DND-41 (cell line): ENCODE results near the gene KIF2C.

Source experiments
- CTCF ChIP-seq: IDR thresholded peaks from 2 replicates; pipeline ENCODE4 v1.5.1; 2012; ENCODE audit warnings: borderline replicate concordance, low read length, moderate library complexity, mild to moderate bottlenecking; ENCODE audit not compliant: poor library complexity, severe bottlenecking; ENCODE audit errors: extremely low read depth
- EZH2 ChIP-seq: IDR thresholded peaks from 3 replicates; pipeline ENCODE4 v1.6.1; 2012; ENCODE audit warnings: borderline replicate concordance, low read depth, mild to moderate bottlenecking, moderate library complexity, low read length, inconsistent platforms; ENCODE audit not compliant: severe bottlenecking

DNA sequence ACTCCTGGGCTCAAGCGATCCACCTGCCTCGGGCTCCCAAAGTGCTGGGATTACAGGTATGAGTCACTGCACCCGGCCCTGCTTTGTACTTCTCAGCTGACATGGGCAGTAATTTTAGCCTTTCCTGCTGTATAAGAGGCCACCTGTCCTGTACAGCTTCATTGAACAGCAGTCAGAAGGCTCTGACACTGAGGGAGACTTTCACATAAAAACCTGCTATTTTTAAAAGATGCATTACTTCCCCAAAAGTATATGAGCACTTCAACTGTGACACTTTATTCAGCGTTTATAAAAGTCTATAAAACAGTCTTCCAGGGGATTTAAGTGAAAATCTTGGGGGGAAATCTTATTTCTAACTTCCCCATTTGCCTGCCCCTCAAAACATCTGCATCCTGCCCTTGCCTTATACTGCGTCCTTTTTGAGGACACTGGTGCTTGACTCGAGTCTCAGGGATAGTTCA lies 26.3 kb upstream of the KIF2C start:
- no peak for TF ChIP-seq CTCF
- no peak for TF ChIP-seq EZH2
